H9 (cell line): ENCODE measurements around the gene SARS1. TPM values are rescaled to one million over a fixed set of nuclear protein-coding genes. Genes with fewer than 3 reads are reported as not detected.

Experiments
- DNase-seq: peaks from one replicate; pipeline ENCODE4 v3.0.0-alpha.2; 2017
- H2AFZ ChIP-seq: one replicate; pipeline ENCODE4 v1.6.1; 2013; ENCODE audit warnings: mild to moderate bottlenecking, low read length, control low read depth, moderate library complexity
- H2AK5ac ChIP-seq: 2 replicates; pipeline ENCODE4 v1.6.1; 2013; ENCODE audit warnings: low read length, control low read depth, mixed read lengths; ENCODE audit not compliant: insufficient read length
- H2BK120ac ChIP-seq: one replicate; pipeline ENCODE4 v1.6.1; 2013; ENCODE audit warnings: low read depth, mild to moderate bottlenecking, low read length, control low read depth, inconsistent platforms; ENCODE audit not compliant: poor library complexity, severe bottlenecking
- H2BK12ac ChIP-seq: 2 replicates; pipeline ENCODE4 v1.6.1; 2013; ENCODE audit warnings: low read length, control low read depth, mixed read lengths, low read depth; ENCODE audit not compliant: insufficient read length
- H2BK15ac ChIP-seq: 2 replicates; pipeline ENCODE4 v1.6.1; 2013; ENCODE audit warnings: low read depth, low read length, control low read depth
- H2BK20ac ChIP-seq: one replicate; pipeline ENCODE4 v1.6.1; 2013; ENCODE audit warnings: low read depth, mild to moderate bottlenecking, low read length, control low read depth, inconsistent platforms; ENCODE audit not compliant: poor library complexity, severe bottlenecking
- H2BK5ac ChIP-seq: 2 replicates; pipeline ENCODE4 v1.6.1; 2013; ENCODE audit warnings: low read length, control low read depth, mixed read lengths; ENCODE audit not compliant: insufficient read length
- H3K14ac ChIP-seq: 2 replicates; pipeline ENCODE4 v1.6.1; 2013; ENCODE audit warnings: low read length, control low read depth; ENCODE audit not compliant: insufficient read depth
- H3K18ac ChIP-seq: 2 replicates; pipeline ENCODE4 v1.6.1; 2013; ENCODE audit warnings: low read depth, mild to moderate bottlenecking, mixed read lengths, low read length, control low read depth; ENCODE audit not compliant: insufficient read length
- H3K23ac ChIP-seq: 2 replicates; pipeline ENCODE4 v1.6.1; 2013; ENCODE audit warnings: low read length, control low read depth, mixed read lengths, low read depth; ENCODE audit not compliant: insufficient read length
- H3K23me2 ChIP-seq: 2 replicates; pipeline ENCODE4 v1.6.1; 2013; ENCODE audit warnings: low read depth, mild to moderate bottlenecking, mixed read lengths, low read length, control low read depth; ENCODE audit not compliant: insufficient read length, poor library complexity, severe bottlenecking
- H3K27ac ChIP-seq: 2 replicates; pipeline ENCODE4 v1.5.1; 2013; ENCODE audit warnings: low read length, control low read depth, mixed read lengths, low read depth; ENCODE audit not compliant: insufficient read length
- H3K27me3 ChIP-seq: 2 replicates; pipeline ENCODE4 v1.6.1; 2013; ENCODE audit warnings: low read length, control low read depth, inconsistent platforms; ENCODE audit not compliant: insufficient read depth
- H3K4ac ChIP-seq: 2 replicates; pipeline ENCODE4 v1.6.1; 2013; ENCODE audit warnings: low read depth, mild to moderate bottlenecking, control low read depth, inconsistent platforms, low read length, moderate library complexity
- H3K4me1 ChIP-seq: 2 replicates; pipeline ENCODE4 v1.6.1; 2013; ENCODE audit warnings: low read length, control low read depth, inconsistent platforms; ENCODE audit not compliant: insufficient read depth
- H3K4me2 ChIP-seq: 2 replicates; pipeline ENCODE4 v1.6.1; 2013; ENCODE audit warnings: low read length, control low read depth, mixed read lengths; ENCODE audit not compliant: insufficient read length, insufficient read depth
- H3K56ac ChIP-seq: 2 replicates; pipeline ENCODE4 v1.6.1; 2013; ENCODE audit warnings: low read depth, mild to moderate bottlenecking, mixed read lengths, low read length, control low read depth; ENCODE audit not compliant: insufficient read length
- H3K79me1 ChIP-seq: 2 replicates; pipeline ENCODE4 v1.6.1; 2013; ENCODE audit warnings: low read depth, mild to moderate bottlenecking, moderate library complexity, low read length, control low read depth, inconsistent platforms; ENCODE audit not compliant: insufficient read depth, poor library complexity, severe bottlenecking
- H3K79me2 ChIP-seq: 2 replicates; pipeline ENCODE4 v1.6.1; 2013; ENCODE audit warnings: low read length, control low read depth, inconsistent platforms; ENCODE audit not compliant: insufficient read depth
- H3K9ac ChIP-seq: 2 replicates; pipeline ENCODE4 v1.6.1; 2013; ENCODE audit warnings: low read length, control low read depth, mixed read lengths; ENCODE audit not compliant: insufficient read length; ENCODE audit errors: extremely low read depth
- H3K9me3 ChIP-seq: one replicate; pipeline ENCODE4 v1.6.1; 2013; ENCODE audit warnings: low read depth, low read length, inconsistent platforms; ENCODE audit not compliant: control insufficient read depth
- H3T11ph ChIP-seq: one replicate; pipeline ENCODE4 v1.6.1; 2013; ENCODE audit warnings: mild to moderate bottlenecking, low read length, control low read depth, inconsistent platforms
- H4K20me1 ChIP-seq: one replicate; pipeline ENCODE4 v1.6.1; 2013; ENCODE audit not compliant: control insufficient read depth, insufficient read length, insufficient read depth
- H4K5ac ChIP-seq: 2 replicates; pipeline ENCODE4 v1.6.1; 2013; ENCODE audit warnings: low read depth, mild to moderate bottlenecking, mixed read lengths, low read length, control low read depth; ENCODE audit not compliant: insufficient read length
- H4K8ac ChIP-seq: replicated peaks from 2 replicates; pipeline ENCODE4 v1.6.1; 2013; ENCODE audit warnings: low read length, control low read depth, mixed read lengths, low read depth; ENCODE audit not compliant: insufficient read length
- H4K91ac ChIP-seq: 2 replicates; pipeline ENCODE4 v1.6.1; 2013; ENCODE audit warnings: low read depth, mild to moderate bottlenecking, moderate library complexity, mixed read lengths, low read length, control low read depth; ENCODE audit not compliant: insufficient read length
- H3K27ac Mint-ChIP-seq, 3 experiments: 2 replicates in 2 of 3; 3 replicates in 1 of 3; pipeline ENCODE4 v1.8.0; 2020 to 2021; ENCODE audit warnings: mixed read lengths in 3 of 3, mild to moderate bottlenecking in 1 of 3, moderate library complexity in 1 of 3
- H3K27me3 Mint-ChIP-seq: 2 replicates; pipeline ENCODE4 v1.8.0; 2021; ENCODE audit warnings: low read depth, mild to moderate bottlenecking, moderate library complexity, mixed read lengths
- H3K36me3 Mint-ChIP-seq, 3 experiments: 2 replicates in 2 of 3; 3 replicates in 1 of 3; pipeline ENCODE4 v1.8.0; 2020 to 2021; ENCODE audit warnings: low read depth in 3 of 3, mixed read lengths in 3 of 3; ENCODE audit not compliant: insufficient read depth in 1 of 3
- H3K4me1 Mint-ChIP-seq, 2 experiments: 2 replicates each; pipeline ENCODE4 v1.8.0; 2020; ENCODE audit warnings: mixed read lengths in 2 of 2
- H3K4me3 Mint-ChIP-seq, 2 experiments: 2 replicates in 1 of 2; 3 replicates in 1 of 2; pipeline ENCODE4 v1.8.0; 2020 to 2021; ENCODE audit warnings: mild to moderate bottlenecking in 2 of 2, mixed read lengths in 2 of 2, moderate library complexity in 1 of 2
- H3K9me3 Mint-ChIP-seq, 2 experiments: 2 replicates in 1 of 2; 3 replicates in 1 of 2; pipeline ENCODE4 v1.8.0; 2020; ENCODE audit warnings: mild to moderate bottlenecking in 2 of 2, mixed read lengths in 2 of 2, moderate library complexity in 1 of 2
- WGBS: extraction: QIAGEN DNeasy Blood & Tissue Kit; methylation state at CpG from one replicate; pipeline ENCODE4 v1.1.7; 2013; ENCODE audit warnings: missing lambda C conversion rate, low lambda C conversion rate, mixed read lengths; ENCODE audit not compliant: insufficient read length; ENCODE audit errors: extremely low coverage; 5-methylcytosine and 5-hydroxymethylcytosine counted together
- total RNA-seq: library from RNA; stranded (reverse); gene quantifications from 2 replicates; pipeline ENCODE4 v1.2.1, GENCODE V29; 2021
- TF ChIP-seq, protein P1 (sequence below): fragments of 200-600 bp; sonication (generic); conservative IDR thresholded peaks from 3 replicates; pipeline ENCODE4 v1.8.0; 2021; ENCODE audit warnings: antibody characterized with exemption, mild to moderate bottlenecking

The SARS1 gene
- total RNA-seq, 1 experiment from 2014 or later: 139 TPM

DNA sequence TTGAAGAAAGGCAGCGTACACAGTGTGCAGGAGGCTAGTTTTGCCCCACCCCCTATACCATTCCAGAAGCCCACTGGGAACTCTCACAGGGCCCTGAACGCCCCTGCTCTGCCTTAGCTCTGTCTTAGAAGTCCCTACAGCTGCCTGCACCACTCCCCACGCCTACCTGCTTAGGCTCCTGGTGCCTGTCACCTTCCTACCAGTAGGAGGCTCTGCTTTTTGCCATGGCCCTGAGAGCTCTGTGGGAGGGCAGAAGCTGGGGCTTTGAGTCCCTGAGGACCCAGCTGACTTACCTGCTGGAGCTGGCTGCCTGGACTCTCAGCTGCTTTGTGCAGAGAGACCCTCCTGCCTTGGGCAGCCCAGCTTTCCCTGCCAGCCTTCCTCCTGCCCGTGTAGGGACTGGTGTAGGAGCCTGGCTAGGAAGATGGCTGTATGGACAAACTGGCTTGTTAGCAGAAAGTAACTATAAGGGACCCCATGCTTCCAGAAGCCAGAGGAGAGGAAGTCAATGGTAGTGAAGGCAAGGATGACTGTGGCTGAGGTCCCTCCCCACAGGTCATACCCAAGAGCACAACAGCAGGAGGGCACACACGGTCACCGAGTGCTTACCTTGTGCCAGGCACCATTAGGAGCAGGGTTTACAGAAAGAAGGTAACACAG is 25.8 kb downstream of the SARS1 start:
- peaks cover 73 to 77% of the 10 kb centered on the region in 2 experiments for H3K4me1 Mint-ChIP-seq
- no peak overlapping the region for H3K9ac ChIP-seq
- H3K4ac ChIP-seq: no peak overlapping the region
- no peaks in the 10 kb centered on the region for H3K79me2 ChIP-seq
- DNase-seq: peak; percentile 89
- H3K4me2 ChIP-seq: no peak overlapping the region
- H3K23ac ChIP-seq: no peak overlapping the region
- no peaks in the 10 kb centered on the region for H3K23me2 ChIP-seq
- H2BK20ac ChIP-seq: no peak overlapping the region
- H4K5ac ChIP-seq: no peak overlapping the region
- H4K91ac ChIP-seq: no peak overlapping the region
- no peak overlapping the region for H3T11ph ChIP-seq
- no peak overlapping the region for H3K14ac ChIP-seq
- no peak overlapping the region for H4K8ac ChIP-seq
- H3K9me3 Mint-ChIP-seq: no peaks in the 10 kb centered on the region; a peak in 1 of 5 replicates
- peaks cover 14% of the 10 kb centered on the region; the same call in 1 of the 2 replicates for H3K4me1 ChIP-seq
- H2BK120ac ChIP-seq: no peak overlapping the region
- H3K9me3 ChIP-seq: no peaks in the 10 kb centered on the region
- no peaks in the 10 kb centered on the region for H3K79me1 ChIP-seq
- no peaks in the 10 kb centered on the region for H4K20me1 ChIP-seq
- no CpG with 5 or more reads among the region's 6 CpGs for WGBS
- H2BK5ac ChIP-seq: no peak overlapping the region
- H3K36me3 Mint-ChIP-seq: peaks cover 25 to 44% (median 42%) of the 10 kb centered on the region in 3 experiments; a peak in 6 of 7 replicates
- H2BK12ac ChIP-seq: no peak overlapping the region
- H3K18ac ChIP-seq: no peak overlapping the region
- no peak overlapping the region for H3K27ac ChIP-seq
- H2AFZ ChIP-seq: no peak overlapping the region
- TF ChIP-seq, protein P1, sequence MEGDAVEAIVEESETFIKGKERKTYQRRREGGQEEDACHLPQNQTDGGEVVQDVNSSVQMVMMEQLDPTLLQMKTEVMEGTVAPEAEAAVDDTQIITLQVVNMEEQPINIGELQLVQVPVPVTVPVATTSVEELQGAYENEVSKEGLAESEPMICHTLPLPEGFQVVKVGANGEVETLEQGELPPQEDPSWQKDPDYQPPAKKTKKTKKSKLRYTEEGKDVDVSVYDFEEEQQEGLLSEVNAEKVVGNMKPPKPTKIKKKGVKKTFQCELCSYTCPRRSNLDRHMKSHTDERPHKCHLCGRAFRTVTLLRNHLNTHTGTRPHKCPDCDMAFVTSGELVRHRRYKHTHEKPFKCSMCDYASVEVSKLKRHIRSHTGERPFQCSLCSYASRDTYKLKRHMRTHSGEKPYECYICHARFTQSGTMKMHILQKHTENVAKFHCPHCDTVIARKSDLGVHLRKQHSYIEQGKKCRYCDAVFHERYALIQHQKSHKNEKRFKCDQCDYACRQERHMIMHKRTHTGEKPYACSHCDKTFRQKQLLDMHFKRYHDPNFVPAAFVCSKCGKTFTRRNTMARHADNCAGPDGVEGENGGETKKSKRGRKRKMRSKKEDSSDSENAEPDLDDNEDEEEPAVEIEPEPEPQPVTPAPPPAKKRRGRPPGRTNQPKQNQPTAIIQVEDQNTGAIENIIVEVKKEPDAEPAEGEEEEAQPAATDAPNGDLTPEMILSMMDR: peak; percentile 87
- peaks cover 7% of the 10 kb centered on the region for H3K27me3 Mint-ChIP-seq
- no peak overlapping the region; a peak in 1 of 5 replicates for H3K4me3 Mint-ChIP-seq
- H2AK5ac ChIP-seq: no peak overlapping the region
- H3K27me3 ChIP-seq: no peaks in the 10 kb centered on the region
- H2BK15ac ChIP-seq: no peak overlapping the region
- H3K27ac Mint-ChIP-seq: peak overlapping the region; percentile 79 to 96 (median 84); a peak in 6 of 7 replicates
- H3K56ac ChIP-seq: no peak overlapping the region
